A549 treated with CpdA at 1 μM for 4 hours (cell line): ENCODE measurements around the gene ASAP3. TPM values are rescaled to one million over a fixed set of nuclear protein-coding genes. Genes with fewer than 3 reads are reported as not detected.

Experiments
- total RNA-seq: library from RNA; stranded (reverse); fragments of 200-300 nt; extraction: Qiagen RNA extraction; gene quantifications from 5 replicates; pipeline ENCODE4 v1.2.3, GENCODE V29; 2022; ENCODE audit warnings: low read depth

The ASAP3 gene
- 2.4 to 3.8 TPM (median 3.1 TPM) in 5 replicates for total RNA-seq

GRCh38 chr1:23483321-23484252 is at the start of gene ASAP3:
TSS of gene ASAP3 (minus strand) at chr1:23484179. CDS start at chr1:23484133, 46 bp downstream.

GRCh38 chr1:23530747-23531561 is 47.0 kb upstream of the ASAP3 start, which contains the start of gene E2F2:
TSS of gene E2F2 (minus strand) at chr1:23531233. CDS start at chr1:23530793, 440 bp downstream.

GRCh38 chr1:23424293-23425192 is 59.4 kb downstream of the ASAP3 start, which contains the start of gene TCEA3:
TSS of gene TCEA3 (minus strand) at chr1:23424748. CDS start at chr1:23424633, 115 bp downstream.

Other genes with a start within 250 kb of the ASAP3 start
- gene HNRNPR, start 139.9 kb downstream of the ASAP3 start, total RNA-seq: 154 to 221 TPM (median 170 TPM) in 5 replicates
- gene ZNF436, start 114.3 kb downstream of the ASAP3 start, total RNA-seq: 5.1 to 6.2 TPM (median 5.4 TPM) in 5 replicates
- 0.17 to 0.42 TPM (median 0.29 TPM) in 5 replicates for gene TCEA3, start 59.4 kb downstream of the ASAP3 start, total RNA-seq
- 2.3 to 2.7 TPM (median 2.5 TPM) in 5 replicates for gene E2F2, start 47.1 kb upstream of the ASAP3 start, total RNA-seq
- 250 to 396 TPM (median 351 TPM) in 5 replicates for gene ID3, start 75.3 kb upstream of the ASAP3 start, total RNA-seq
- 1,243 to 1,564 TPM (median 1,402 TPM) in 5 replicates for gene RPL11, start 207.6 kb upstream of the ASAP3 start, total RNA-seq